CD4-positive, alpha-beta T cell treated with Interleukin-12 subunit alpha and Interleukin-12 subunit beta, for 1 hour (primary cell): ENCODE results near the gene PEX14.
A peak's percentile ranks its signal among the peaks of the same experiment; 100 is the strongest.
"Not testable (repeated sequence)": the region's sequence is repeated elsewhere in the genome, so short reads cannot be mapped to it uniquely, and the experiment has no call there.

Source experiments
- DNase-seq: peaks from one replicate; pipeline ENCODE4 v3.0.0-alpha.2; 2020

The PEX14 gene

DNA sequence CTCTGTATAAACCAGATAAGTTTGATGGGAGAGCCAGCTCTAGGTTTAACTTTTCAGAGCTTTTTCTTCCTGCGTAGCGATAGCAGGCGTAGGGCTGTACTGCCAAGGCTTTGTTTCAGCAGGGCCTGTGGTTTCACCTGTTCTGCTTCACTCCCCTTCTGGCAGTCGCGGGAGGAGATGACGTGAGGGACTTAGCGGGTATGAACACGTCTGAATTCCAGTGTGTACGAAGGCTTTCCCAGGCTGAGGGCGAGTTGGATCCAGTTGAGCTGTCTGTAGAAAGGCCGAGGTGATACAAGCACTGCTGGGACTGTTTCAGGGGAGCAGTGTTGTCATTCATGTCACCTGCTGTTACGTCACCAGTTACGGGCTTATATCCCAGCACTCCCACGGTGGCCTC is 21.2 kb downstream of the PEX14 start:
- DNase-seq = peak; percentile 26

GRCh38 chr1:10497109-10497508 is 22.4 kb downstream of the PEX14 start:
- peak; percentile 24 for DNase-seq

GRCh38 chr1:10498231-10498630 is 23.5 kb downstream of the PEX14 start:
- DNase-seq = no peak

DNA sequence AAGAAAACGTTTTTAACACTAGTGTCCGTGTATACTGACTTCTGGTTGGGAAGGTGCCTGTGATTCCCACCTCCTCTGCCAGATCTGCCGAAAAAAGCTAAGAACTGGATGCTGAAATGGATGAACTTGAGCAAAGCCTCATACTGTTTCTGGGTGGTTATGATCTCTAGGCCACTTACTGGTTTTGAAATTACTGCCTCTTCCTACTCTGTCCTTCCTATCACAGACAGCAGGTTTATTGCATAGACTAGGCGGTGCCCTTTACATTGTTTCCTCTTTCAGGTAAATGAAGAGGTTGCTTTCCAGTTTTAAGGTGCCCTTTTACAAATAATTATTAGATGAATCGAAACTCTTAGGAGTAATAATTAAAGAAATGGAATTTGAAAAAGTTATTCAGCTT is 27.5 kb downstream of the PEX14 start:
- no peak for DNase-seq

- no peak for DNase-seq
Measured at GRCh38 chr1:10504249-10504648, 29.5 kb downstream of the PEX14 start.

GRCh38 chr1:10506046-10506676 is 31.4 kb downstream of the PEX14 start:
- DNase-seq = not testable (repeated sequence)

DNA sequence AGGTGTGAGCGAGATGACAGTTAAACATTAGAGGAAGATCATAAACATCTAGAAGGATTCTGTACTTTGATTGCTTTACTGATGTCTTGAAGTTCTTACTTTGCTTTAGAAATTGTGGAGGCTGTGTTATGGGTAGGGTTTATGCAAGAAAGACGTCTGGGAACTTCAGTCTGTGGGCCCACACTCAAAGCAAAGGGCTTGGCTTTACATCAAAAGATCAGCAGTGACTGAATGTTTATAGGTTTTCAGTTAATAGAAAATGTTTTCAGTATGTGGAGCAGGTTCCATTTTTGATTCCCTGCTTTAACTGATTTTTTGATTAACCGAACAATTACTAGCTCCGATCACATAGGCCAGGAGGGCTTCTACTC is 31.9 kb downstream of the PEX14 start:
- DNase-seq = no peak

GRCh38 chr1:10507111-10507879 is 32.5 kb downstream of the PEX14 start:
- peak; percentile 71 for DNase-seq

GRCh38 chr1:10508511-10508951 is 33.8 kb downstream of the PEX14 start:
- no peak for DNase-seq

DNA sequence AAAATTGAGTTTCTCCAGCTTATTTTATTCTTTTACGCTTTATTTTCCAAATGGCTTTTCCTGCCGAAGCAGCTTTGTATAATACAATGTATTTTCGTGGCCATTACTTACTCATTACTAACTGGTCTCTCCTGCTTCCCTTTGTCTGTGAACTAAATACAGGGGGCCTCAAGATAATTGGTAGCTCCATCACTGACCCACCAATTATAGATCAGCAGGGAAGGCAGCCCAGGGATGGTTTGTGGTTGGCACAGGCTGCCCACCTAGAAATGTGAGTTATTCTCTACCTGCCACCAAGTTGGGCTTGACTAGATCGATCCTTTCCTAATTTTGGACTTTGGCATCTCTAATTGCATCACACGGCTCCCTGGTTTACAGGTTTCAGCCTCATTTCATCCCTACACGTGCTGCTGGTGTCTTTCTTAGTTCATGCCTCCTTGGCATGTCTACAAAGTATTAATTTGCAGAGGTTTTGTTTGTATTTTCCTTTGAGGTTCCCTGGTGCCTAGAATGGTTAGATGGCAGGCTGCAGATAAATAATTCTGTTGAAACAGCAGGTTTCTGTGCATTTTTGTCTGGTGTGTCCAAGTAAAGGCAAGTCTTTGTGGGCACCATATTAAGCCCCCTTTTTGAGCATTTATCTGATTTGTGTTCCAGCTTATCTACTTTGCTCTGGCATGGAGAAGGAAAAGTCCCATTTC is 35.2 kb downstream of the PEX14 start:
- DNase-seq = no peak

DNA sequence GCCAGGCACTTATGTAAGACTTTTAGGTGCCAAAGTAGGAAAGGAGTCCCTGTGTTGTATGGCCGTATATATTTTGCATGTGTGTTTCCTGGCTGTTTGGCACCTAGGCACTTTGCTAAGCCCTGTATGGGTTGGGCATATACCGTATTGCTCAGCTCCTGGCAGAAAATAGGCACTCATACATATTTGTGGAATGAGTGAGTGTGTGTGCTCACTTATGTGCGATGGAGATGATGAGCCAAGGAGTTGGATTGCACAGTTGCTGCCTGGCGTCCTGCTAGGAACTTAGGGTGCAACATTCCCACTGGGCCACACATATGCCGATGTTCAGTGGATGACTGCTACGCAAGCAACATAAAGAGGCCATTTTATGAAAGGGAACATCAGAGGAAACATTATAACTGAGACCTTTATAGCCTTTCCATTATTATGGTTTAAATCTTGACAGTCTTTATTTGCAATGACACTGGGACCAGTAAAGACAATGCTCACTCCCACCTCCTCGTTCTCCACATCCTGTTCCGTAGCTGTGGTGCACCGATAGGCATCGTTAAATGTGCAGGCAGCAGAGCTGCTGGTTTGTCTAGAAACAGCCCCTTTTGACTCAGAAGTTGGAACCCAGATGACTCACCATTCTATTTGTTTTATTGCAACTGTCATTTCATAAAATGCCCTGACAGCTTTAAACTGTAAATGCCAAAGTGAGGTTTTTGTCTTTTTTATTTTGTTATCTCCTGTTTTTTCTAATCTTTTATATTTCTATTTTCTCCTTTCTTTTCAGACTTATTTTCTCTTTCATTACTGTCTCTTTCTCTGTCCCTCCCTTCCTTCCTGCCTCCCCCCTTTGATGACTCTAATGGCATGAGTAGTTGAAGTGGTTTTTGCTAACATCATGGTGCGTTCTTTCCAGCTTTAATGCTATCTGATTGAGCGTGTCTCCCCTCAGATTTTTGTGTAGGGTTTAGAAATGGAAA is 36.1 kb downstream of the PEX14 start:
- DNase-seq = peak; percentile 80

GRCh38 chr1:10511494-10511885 is 36.7 kb downstream of the PEX14 start:
- DNase-seq = no peak

DNA sequence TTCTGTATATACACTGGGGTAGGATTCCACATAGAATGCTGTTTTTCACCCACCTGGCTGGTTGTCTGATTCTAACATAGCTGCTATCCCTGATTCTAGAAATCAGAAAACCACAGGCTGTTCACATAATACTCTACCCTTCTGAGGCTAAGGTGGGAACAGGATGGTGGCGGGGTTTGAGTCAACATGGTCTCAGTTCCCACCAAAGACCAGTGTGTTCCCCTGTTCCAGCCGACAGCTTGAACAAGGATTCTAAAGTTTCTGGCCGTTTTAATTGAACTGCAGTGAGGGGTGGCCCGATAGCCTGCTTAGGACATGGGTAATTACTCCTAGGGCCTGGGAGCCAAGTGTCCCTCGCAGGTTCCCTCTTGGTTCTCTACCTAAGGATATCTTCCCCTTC is 38.4 kb downstream of the PEX14 start:
- DNase-seq = no peak

DNA sequence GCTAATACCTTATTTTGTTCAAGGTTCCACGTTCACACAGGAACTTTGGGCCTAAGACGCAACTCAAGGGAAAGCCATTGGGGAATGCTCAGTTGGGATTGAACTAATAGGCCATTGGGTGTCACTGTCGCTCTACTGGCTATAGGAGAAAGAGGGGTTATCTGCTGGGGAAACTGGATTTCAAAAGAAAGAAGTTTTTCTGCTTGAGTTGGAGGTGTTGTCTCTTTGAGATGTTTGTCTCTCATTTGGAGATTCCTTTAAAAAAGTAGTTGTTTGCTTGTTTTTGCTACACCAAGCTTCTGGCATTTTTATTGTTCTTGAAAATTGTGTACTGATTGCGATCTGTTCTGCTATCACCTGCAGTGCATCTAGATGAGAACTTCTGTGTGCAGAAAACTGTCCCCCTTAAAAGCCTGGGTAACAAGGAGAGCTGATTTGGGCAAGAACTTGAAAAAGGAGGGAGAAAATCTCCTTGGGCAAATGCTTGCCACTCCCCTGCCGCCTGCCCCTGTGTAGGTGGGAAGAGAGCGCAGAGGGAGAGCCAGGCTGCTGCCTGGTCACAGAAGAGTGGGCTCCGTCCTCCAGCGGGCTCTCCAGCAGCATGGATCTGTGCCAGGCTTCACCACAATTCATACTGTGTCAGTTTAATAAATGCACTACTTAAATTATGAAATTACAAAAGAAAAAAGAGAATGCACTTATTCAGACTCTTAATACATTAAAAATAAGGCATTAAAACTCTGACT is 39.9 kb downstream of the PEX14 start:
- DNase-seq = peak; percentile 54

DNA sequence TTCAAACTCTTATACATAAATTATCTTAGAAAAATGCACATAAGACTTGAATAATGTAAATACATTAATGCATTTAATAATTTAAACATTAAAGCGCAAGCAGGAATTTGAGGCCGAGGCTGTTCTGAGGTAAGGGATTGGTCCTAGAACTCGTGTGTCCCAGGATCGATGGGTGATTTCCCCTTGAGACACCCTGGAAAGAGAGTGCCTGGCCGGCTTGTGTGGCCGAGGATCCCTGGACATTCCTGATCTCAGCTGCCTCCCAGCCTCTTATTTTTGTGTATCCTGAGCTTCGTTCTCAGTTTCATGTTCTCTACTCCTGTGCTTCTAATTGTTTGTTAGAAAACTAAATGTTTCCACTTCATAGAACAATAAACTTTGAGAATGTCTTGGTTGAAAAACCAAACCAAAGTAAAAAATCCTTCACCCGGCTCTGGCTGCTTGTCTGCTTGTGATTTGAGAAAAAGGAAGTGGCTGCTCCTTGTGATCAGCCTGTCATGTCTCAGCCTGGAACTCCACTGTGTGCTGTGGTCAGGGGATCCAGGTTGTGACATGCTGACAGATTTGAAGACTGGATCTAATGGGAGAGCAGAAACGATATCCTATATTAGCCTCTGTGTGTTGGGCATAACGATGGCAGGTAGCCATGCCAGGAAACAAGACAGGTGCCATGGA is 40.7 kb downstream of the PEX14 start:
- DNase-seq = no peak

DNA sequence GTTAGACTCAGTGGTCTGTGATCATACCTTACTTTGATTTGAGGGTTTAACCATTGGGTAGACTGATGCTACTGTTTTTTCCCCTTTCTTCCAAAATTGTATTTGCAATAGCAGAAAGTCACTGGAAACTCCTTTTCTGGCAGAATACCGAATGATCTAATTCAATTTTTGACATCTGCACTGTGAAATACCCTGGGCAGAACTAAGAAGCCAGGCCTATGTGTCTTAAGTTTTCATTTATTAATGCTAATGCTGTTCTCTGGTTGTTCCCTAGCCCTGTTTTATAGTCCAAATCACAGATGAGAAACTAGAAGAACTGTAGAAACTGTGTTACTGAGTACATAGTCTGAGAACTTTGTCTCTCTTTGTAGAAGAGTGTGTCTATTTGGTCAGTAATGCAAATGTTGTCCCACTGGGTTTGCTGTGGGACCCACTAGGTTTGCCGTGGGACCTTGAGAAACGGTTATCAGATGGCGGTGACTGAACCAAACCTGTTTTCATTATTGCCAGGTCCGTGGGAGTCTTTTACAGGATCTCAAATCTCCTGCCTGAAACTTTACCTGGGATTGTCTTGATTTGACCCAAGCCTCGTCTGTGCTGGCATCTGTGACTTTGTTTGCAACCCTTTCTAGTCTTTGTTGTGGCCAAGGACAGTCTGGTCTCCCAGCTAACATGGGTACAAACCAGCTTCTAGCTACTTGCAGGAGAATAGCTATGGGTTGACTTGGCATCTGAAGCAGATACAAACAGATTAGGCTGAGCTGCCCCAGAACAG is 41.4 kb downstream of the PEX14 start:
- DNase-seq = no peak

GRCh38 chr1:10516925-10517676 is 42.4 kb downstream of the PEX14 start:
- DNase-seq = no peak

GRCh38 chr1:10517677-10517982 is 42.9 kb downstream of the PEX14 start:
- no peak for DNase-seq

GRCh38 chr1:10519016-10519417 is 44.3 kb downstream of the PEX14 start:
- no peak for DNase-seq

GRCh38 chr1:10520497-10520896 is 45.7 kb downstream of the PEX14 start:
- no peak for DNase-seq
